GM04504 (cell line): ENCODE data around the gene ETV1.

ENCODE experiments used
- DNase-seq: peaks from one replicate; pipeline ENCODE4 v3.0.0-alpha.2; 2012; ENCODE audit warnings: low read depth

Gene ETV1

DNA sequence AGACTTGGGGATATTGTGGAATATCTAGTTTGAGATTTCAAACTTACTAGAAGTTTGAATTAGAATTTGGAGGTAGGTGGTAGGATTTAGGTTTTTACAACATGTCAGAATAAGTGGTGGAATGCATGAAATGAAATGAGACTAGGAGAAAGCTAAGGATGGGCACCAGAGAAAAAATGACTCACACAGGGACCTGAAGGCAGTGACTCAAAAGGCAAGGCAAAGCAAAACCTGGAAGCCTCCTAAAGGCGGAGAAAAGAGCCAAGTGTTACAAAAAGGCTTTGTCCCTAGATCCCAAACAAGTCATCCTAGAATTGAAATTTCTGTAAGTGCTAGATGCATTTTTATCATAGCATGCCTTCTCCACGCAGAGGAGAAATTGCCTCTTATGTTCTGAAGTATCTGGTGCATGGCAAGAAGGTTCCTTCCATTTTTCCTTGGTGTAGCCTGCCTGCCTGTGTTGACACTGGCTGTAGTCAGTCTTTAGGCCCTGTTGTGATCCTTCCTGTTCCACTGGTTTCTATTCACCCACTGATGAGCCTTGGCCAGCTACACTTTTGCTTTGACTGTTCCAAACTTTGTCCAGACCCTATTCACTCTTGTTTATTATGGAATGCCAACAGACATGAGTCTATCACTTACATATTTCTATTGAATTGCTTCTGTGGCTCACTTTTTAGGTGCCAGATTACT lies 109.3 kb downstream of the ETV1 start:
- DNase-seq = peak; percentile 28

DNA sequence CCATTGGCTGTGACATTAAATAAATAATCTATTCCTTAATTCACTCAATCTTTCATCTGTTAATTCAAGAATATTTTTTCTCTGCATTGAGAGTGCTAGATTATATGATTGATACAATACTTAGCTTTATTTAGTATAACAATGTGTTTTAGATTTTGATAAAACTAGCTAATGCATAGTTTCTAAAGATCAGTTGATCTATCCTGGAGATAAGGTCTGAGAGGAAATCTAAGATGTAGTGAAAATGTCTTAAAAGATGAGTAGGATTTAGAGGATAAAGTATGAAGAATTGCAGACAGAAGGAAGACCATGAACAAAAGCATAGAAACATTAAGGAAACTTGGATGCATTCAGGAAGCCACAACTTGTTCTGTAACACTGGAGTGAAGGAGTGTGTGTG lies 110.3 kb downstream of the ETV1 start:
- DNase-seq = no peak

DNA sequence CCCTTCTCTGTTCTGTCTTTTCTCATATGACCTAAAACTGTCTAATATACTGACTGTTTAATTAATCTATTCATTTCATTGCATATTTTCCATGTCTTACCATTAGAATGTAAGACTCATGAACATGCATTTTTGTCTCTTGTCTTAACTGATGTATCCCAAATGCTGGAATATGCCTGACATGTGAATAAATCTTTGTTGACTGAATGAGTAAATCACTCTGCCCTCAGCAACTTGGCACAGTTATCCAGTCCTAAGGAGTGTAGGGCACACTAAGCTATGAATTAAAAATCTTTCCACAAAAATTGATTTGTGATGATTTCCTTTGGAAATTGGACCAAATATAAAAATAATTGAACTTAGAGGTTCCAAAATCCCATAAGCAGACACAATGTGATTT lies 111.3 kb downstream of the ETV1 start:
- no peak for DNase-seq

DNA sequence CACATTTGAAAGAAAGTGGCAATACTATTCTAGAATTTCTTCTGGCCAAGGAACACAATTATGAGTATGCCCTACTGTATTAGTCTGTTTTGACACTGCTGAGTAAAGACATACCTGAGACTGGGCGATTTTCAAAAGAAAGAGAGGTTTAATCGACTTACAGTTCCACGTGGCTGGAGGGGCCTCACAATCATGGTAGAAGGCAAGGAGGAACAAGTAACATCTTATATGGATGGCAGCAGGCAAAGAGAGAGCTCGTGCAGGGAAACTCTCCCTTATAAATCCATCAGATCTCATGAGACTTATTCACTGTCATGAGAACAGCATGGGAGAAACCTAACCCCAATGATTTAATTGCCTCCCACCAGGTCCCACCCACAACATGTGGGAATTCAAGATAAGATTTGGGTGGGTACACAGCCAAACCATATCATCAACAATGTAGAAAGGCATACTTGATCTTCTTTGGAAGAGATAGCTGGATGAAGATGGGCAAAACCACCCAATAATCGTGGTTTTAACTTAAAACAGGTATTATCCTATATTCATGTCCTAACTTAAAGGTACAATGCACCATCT lies 113.9 kb downstream of the ETV1 start:
- no peak for DNase-seq

DNA sequence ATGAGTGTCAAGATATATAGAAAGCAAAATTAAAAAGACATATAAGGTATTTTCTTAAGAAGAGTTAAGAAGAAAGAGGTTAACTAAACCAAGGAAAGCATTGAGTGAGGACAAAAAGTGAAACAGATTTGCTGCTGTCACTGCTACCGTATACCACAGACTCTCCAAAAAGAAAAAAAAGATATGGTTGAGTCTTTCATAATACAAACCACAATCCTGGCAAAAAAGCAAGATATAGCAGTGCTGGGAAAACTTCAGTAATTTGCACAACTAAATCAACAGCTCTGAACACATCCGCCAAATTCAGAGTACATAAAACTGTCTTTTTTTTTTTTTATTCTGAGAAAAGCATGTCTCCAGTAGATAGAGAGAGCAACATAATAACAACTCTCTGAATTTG lies 114.7 kb downstream of the ETV1 start:
- DNase-seq = peak; percentile 73

DNA sequence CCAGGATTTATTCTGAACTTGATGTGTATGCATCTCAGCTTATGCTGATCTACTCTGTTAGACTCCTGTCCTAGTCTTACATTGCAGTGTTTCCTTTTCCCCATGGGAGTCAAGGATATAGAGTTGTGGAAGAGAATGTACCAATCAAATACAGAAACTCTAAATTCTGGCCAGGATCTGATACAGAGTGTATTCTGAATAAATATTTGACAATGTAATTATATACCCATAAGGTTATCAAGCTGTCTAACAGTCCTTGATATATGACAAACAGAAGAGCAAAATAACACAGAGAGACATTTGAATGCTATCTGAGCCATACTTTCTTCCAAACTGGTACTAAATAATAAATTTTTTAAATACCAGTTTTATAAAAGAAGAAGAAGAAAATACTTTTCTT lies 116.8 kb downstream of the ETV1 start:
- no peak for DNase-seq

DNA sequence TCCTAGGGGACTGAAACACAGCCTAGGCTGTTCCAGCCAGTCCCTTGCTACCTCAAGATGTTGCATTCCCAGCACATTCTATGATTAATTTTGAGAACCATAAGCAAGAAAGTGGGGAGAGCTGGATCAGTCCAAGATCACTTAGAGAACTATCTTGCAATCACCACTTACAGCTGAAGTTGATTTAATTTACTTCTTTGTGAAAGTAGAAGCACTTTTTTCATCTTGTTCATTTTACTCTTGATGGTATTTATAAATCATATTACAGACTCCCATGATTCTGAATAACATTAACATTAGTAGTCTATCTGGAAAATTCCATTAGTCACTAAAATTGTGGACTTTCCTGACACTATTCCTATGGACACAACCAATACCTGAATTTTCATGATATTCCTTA lies 118.5 kb downstream of the ETV1 start:
- no peak for DNase-seq

DNA sequence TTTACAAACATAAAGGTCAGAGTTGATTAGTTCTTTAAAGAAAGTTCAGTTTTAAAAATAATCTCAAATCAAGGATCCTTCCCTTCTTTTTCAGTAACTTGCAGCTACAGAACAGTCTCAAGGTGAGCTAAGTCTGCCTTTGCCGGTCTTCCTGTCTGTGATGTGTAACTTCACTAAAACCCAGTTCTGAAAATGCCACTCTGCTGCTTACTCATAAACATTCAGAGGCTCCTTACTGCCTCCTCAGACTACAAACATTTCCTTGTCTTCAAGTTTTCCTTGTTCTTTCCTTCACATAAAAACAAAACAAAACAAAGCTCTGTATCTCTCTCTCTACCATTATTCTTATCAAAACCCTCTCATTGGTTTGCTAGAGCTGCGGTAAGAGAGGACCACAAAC lies 128.7 kb downstream of the ETV1 start:
- DNase-seq = no peak

DNA sequence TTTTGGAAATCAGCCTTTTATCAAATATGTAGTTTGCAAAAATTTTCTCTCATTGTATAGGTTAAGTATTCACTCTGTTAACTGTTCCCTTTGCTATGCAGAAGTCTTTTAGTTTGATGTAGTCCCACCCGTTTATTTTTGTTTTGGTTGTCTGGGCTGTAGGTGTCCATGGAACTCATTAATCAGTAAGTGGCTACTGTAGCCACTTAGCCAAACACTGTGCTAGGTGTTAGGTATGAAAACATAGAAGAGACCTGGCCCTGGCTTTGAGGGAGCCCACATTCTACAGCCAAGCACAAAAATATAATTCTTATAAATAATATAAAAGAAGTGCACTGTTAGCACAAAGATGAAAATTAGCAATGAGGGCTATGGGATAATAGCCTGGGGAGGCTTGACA lies 133.5 kb downstream of the ETV1 start:
- DNase-seq = no peak

DNA sequence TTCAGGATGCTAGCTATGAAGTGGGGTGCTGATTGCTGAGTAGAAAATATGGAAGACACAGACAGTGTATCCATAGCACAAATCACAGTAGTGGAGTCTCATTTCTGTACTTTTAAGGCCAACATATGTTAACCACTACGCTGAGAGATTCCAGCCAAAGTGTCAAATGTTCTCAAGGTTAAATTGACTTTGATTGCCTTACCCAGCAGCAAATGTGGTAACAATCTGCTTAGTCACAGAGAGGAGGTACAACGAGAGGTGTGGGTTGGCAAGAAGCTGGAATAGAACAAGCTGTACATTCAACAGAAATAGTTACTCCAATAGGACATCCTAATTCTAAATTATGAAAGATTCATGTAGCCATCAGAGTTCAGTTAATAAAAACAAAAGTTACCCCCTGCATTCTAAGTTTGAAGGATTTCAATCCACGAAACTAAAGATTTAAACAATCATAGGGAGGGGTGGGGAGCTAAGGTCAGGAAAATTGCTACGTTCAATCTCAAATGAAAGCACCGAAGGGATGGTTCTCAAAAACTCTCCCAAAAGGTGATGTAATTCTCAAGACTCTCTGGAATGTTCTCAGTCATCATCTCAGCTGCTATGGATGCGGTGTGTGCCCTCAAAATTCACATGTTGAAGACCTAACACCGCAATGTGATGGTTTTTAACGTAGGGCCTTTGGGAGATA lies 137.0 kb downstream of the ETV1 start:
- DNase-seq = no peak

DNA sequence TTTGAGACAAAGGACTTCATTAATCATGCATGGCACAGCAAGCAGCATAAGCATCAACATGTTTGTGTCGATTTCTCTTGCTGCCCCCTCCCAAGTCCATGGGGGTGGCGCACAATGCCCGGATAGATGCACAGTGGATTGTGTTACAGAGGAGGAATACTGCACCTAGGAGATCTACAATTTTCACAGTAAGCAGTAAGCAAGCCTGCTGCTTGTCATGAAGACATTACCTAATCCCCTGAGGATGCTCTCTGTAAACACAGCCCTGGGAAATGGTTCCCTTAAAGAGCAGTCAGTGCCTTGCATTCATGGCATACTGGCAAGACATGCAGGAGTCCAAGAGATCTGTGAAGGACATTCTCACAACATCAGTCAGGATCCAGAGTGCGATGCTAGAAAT lies 137.7 kb downstream of the ETV1 start:
- DNase-seq = no peak

DNA sequence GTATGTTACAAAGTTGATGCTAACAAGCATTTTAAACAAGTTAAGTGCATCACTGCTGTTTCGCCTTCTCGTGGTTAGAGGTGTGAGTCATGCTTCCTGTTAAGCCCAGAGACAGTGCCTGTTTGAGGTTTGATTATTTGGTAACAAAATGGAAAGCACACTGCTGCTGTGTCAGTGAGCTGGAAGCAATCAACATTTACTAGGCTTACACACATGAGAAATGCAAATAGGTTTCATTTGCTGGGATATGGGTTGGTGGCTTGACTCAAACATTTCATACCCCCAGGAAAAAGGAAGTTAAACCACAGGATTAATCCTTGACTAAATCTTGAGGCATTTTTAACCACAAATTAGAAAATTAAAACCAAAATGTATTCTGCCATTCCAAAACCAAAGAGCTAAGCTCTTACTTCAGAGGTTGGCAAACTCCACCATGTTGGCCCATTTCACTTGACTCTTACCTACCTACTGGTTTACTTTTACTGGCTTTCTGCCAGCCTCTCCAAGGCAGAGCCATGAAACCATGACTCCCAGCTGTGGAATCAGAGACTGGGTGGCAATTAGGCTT lies 139.2 kb downstream of the ETV1 start:
- DNase-seq = peak; percentile 96

DNA sequence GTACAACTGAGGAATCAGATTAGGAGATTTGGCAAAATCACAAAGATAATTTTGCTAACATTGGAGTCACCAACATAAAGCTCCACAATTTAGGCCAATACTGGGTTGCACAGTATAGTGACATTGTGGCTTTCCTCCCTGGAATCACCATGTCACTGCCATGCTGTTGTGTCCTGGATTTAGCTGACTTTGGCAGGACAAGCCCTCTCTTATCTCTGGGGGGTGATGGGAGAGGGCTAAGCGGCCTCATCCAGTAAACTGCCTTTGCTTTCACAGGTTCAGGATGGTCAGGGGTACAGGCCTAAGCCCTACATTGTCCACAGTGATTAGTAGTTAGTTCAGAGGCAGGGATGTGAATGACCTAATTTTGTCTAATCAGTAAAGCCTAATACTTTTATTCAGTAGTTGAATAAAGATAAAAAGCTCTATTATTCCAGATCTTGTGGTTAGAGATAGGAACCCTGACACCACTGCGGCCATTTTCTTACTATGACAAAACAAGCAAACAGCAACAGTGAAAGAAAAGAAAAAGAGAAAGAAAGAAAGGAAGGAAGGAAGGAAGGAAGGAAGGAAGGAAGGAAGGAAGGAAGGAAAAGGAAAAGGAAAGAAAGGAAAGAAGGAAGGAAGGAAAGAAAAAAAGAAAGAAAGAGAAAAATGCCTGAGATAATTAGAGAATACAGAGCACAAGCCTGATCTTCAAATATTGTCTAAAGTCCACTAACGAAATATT lies 140.1 kb downstream of the ETV1 start:
- no peak for DNase-seq

DNA sequence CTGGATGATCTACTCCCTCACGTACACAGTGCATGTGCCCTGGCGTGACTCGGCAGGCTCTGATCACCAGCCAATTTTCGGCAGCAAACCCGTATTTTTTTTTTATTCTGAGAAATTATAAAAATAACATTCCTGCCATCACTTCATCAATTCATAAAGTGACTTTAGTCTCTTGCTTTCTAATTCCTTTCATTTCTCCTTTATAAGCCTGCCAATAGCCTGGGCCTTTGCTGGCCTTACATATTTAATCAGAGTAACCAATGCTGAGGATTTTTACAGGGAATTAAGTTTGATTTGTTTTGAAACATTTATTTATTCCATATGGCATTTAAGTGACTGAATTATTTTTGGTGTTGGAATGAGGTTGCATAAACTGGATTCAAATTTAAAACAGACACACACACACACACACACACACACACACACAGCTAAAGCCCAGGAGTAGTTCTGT lies 140.8 kb downstream of the ETV1 start:
- peak; percentile 53 for DNase-seq

DNA sequence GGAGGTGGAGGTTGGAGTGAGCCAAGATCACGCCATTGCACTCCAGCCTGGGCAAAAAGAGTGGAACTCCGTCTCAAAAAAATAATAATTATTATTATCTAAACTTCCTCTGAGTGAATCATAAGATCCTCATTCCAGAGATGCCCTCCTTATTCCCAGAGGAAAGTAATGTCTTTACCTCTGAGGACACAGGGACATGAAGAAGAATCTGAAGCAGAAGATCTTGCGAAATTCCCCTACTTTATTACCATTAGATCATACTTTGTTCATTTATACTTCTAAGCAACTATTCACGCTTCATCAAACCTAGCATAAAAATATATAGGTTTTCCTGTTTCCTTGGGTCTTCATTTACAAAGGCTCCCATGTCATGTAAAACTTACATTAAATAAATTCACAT lies 143.1 kb downstream of the ETV1 start:
- DNase-seq = no peak

DNA sequence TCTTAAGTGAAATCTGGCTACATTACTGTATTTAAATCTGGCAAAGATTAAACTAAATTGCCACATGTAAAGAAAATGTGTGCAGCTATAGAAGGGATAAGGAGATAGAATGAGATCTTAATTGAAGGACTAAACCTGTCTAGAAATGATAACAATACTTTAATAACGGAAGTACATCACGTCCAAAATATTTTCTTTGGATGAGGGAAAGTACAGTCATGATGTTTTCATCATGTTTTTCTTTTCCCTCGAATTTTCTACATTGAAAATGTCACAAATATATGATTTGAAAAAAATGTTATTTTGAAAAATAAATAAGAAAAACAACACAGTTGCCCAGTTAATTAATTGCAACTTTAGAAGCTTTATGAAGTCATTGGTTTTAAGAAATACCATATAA lies 143.9 kb downstream of the ETV1 start:
- no peak for DNase-seq

DNA sequence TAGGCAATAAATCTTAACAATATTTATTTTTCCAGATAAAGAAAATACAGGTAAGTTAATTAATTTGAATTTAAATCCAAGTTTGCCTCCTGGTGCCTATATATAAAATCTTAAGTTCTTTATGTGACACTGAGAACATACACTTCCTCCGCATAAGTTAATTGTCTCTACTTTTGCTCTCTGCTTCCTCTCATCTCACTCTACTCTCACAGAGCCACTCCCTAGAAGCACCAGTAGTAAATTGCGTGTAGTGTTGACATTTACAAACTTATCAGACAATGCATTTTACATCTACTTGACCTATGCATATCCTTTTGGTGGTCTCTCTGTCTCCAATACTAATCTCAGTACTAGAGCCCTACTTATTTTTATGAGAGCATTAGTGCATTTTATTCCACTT lies 144.5 kb downstream of the ETV1 start:
- DNase-seq = no peak

DNA sequence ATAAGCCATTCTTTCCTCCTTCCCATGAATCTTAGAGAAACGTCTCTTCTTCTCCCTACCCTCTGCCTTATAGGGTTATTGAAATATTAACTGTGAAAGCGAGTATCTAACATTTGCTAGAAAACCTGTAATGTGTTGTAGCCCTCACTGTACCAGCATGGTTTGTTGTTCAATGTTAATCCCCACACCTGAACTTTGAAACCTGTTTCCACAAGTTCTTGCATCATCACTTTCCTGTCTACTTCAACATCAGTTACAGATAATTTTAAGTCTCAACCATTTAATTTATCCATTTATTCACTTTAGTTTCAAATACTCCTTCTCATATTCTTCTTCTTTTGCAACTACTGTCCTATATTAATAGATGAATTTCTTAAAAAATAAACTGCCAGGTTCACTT lies 148.2 kb downstream of the ETV1 start:
- no peak for DNase-seq
